GM12874 (cell line): ENCODE results near the gene MS4A15.

Experiments used
- CTCF ChIP-seq: IDR thresholded peaks from 2 replicates; pipeline ENCODE4 v1.5.1; 2011; ENCODE audit warnings: low read depth, mild to moderate bottlenecking, control low read depth, low read length, moderate library complexity; ENCODE audit not compliant: insufficient read depth

Gene MS4A15

GRCh38 chr11:60797846-60798630, 41.4 kb downstream of the MS4A15 start:
- no peak for TF ChIP-seq CTCF

- no peak for TF ChIP-seq CTCF
These were observed 42.0 kb downstream of the MS4A15 start for GRCh38 chr11:60798631-60799030.

DNA sequence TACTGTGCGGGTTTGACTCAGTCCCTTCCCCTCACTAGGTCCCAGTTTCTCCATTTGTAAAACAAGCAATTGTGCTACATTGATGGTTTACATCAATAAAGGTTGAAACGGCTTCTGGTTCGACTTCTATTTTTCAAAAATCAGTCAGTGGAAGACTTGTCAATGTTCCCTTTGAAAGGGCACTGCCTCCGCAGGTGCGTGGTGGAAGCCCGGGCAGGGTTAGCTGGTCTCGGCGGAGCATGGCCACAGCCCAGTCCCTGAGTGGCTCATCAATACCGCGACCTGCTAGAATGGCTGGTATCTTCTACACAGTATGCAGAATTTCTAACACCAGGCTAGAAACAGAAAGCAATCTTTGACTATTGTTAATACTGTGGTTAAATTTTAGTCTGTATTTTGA, 44.5 kb downstream of the MS4A15 start:
- TF ChIP-seq CTCF: no peak

- TF ChIP-seq CTCF: no peak
These were observed 46.7 kb downstream of the MS4A15 start for GRCh38 chr11:60803273-60803936.

GRCh38 chr11:60809249-60809648, 52.6 kb downstream of the MS4A15 start:
- no peak for TF ChIP-seq CTCF

GRCh38 chr11:60809691-60810090, 53.0 kb downstream of the MS4A15 start:
- TF ChIP-seq CTCF: no peak

GRCh38 chr11:60810151-60810550, 53.5 kb downstream of the MS4A15 start:
- TF ChIP-seq CTCF: no peak
